HCT116 (cell line): ENCODE results near the gene B3GNT2. TPM values are rescaled to one million over a fixed set of nuclear protein-coding genes. Genes with fewer than 3 reads are reported as not detected.

Experiments used
- ATAC-seq: fragments of 200-7000 bp; cut with Tn5 transposase; 2 replicates; pipeline ENCODE4 v1.9.1; 2020; ENCODE audit warnings: mild to moderate bottlenecking, moderate library complexity
- BruUV-seq: library from RNA; stranded (reverse); fragments of 400-500 nt; replicated peaks from 2 replicates; lab custom pipeline; 2021; lab: Mats Ljungman, UMichigan
- CTCF ChIA-PET: fragments of 300-600 bp; sonication (Branson Sonifier 250); formaldehyde crosslinking; loops from one replicate; lab custom pipeline; 2021; ENCODE audit warnings: antibody characterized with exemption; lab: Charles Lee
- POLR2A ChIA-PET: fragments of 300-600, 350-600 bp; sonication (Branson Sonifier 250); formaldehyde crosslinking; loops from one replicate; lab custom pipeline; 2021; ENCODE audit warnings: antibody characterized with exemption; lab: Charles Lee
- RAD21 ChIA-PET, 2 experiments: fragments of 300-600 bp; sonication (Branson Sonifier 250); formaldehyde crosslinking; loops; one replicate each; lab custom pipeline; 2023; ENCODE audit warnings: low total read pairs in 2 of 2; ENCODE audit not compliant: uncharacterized antibody in 2 of 2, unreplicated experiment in 2 of 2, low non-redundant PET in 1 of 2; lab: Charles Lee
- DNase-seq: peaks from one replicate; pipeline ENCODE4 v3.0.0-alpha.2; 2010; ENCODE audit warnings: low read depth, low spot score
- H2AFZ ChIP-seq: fragments of 200-600 bp; shearing (Covaris generic), sonication (generic); 2 replicates; pipeline ENCODE4 v1.6.1; 2017; ENCODE audit warnings: low read depth, mixed run types, mixed read lengths, antibody characterized with exemption, low read length; ENCODE audit not compliant: poor library complexity, severe bottlenecking
- H3K27ac ChIP-seq: 2 replicates; pipeline ENCODE4 v1.5.1; 2012; ENCODE audit warnings: low read depth, low read length
- H3K27me3 ChIP-seq: fragments of 200-600 bp; sonication (generic); 2 replicates; pipeline ENCODE4 v1.6.1; 2016; ENCODE audit warnings: mixed run types, low read length, mixed read lengths; ENCODE audit not compliant: insufficient read depth
- H3K36me3 ChIP-seq, 2 experiments: fragments of 200-500 bp in 1 of 2; fragments of 200-600 bp in 1 of 2; sonication (Bioruptor generic) in 1 of 2; sonication (generic) in 1 of 2; 2 replicates each; pipeline versions ENCODE4 v1.5.1 to v1.6.1; 2014 to 2016; ENCODE audit warnings: low read length in 2 of 2, inconsistent platforms in 1 of 2, mixed read lengths in 1 of 2, mixed run types in 1 of 2; ENCODE audit not compliant: insufficient read depth in 2 of 2, control insufficient read depth in 1 of 2
- H3K4me1 ChIP-seq, 2 experiments: fragments of 200-600 bp in 1 of 2; sonication (generic) in 1 of 2; 2 replicates each; pipeline versions ENCODE4 v1.5.1 to v1.6.1; 2012 to 2017; ENCODE audit warnings: low read length in 2 of 2, inconsistent platforms in 1 of 2, mild to moderate bottlenecking in 1 of 2, mixed read lengths in 1 of 2, mixed run types in 1 of 2, moderate library complexity in 1 of 2; ENCODE audit not compliant: insufficient read depth in 2 of 2, control insufficient read depth in 1 of 2
- H3K4me2 ChIP-seq: fragments of 200-600 bp; sonication (generic); 2 replicates; pipeline ENCODE4 v1.6.1; 2017; ENCODE audit warnings: mixed run types, low read length, mixed read lengths
- H3K4me3 ChIP-seq, 2 experiments: fragments of 200-600 bp in 1 of 2; sonication (generic) in 1 of 2; replicated peaks in 1 of 2; 2 replicates each; pipeline ENCODE4 v1.5.1; 2011 to 2016; ENCODE audit warnings: low read length in 2 of 2, control low read depth in 1 of 2, low read depth in 1 of 2, mild to moderate bottlenecking in 1 of 2, mixed read lengths in 1 of 2, mixed run types in 1 of 2
- H3K79me2 ChIP-seq: fragments of 200-600 bp; sonication (generic); 2 replicates; pipeline ENCODE4 v1.6.1; 2017; ENCODE audit warnings: mild to moderate bottlenecking, mixed run types, low read length, moderate library complexity, mixed read lengths; ENCODE audit not compliant: insufficient read depth
- H3K9ac ChIP-seq: fragments of 200-600 bp; sonication (generic); 2 replicates; pipeline ENCODE4 v1.6.1; 2016; ENCODE audit warnings: low read length, mixed read lengths
- H3K9me2 ChIP-seq: fragments of 200-600 bp; sonication (generic), shearing (Covaris generic); 2 replicates; pipeline ENCODE4 v1.6.1; 2017; ENCODE audit warnings: mixed run types, mild to moderate bottlenecking, moderate library complexity; ENCODE audit not compliant: insufficient read depth
- H3K9me3 ChIP-seq, 2 experiments: fragments of 200-500 bp in 1 of 2; fragments of 200-600 bp in 1 of 2; sonication (Bioruptor generic) in 1 of 2; sonication (generic) in 1 of 2; 2 replicates each; pipeline ENCODE4 v1.6.1; 2014 to 2017; ENCODE audit warnings: low read length in 2 of 2, mixed read lengths in 2 of 2, inconsistent platforms in 1 of 2, low read depth in 1 of 2, mild to moderate bottlenecking in 1 of 2, mixed run types in 1 of 2, moderate library complexity in 1 of 2; ENCODE audit not compliant: control insufficient read depth in 1 of 2, insufficient read depth in 1 of 2
- H4K20me1 ChIP-seq: fragments of 200-600 bp; sonication (generic), shearing (Covaris generic); 2 replicates; pipeline ENCODE4 v1.6.1; 2017; ENCODE audit warnings: mixed run types, mild to moderate bottlenecking, moderate library complexity; ENCODE audit not compliant: insufficient read depth
- CBX3 ChIP-seq: IDR thresholded peaks from 2 replicates; pipeline ENCODE4 v1.6.1; 2012; ENCODE audit warnings: low read depth
- EGR1 ChIP-seq: IDR thresholded peaks from 2 replicates; pipeline ENCODE4 v1.6.1; 2012; ENCODE audit warnings: low read depth
- ELF1 ChIP-seq: IDR thresholded peaks from 2 replicates; pipeline ENCODE4 v1.6.1; 2012; ENCODE audit warnings: low read depth, borderline replicate concordance
- EZH2 ChIP-seq: fragments of 200-600 bp; sonication (generic); IDR thresholded peaks from 2 replicates; pipeline ENCODE4 v1.6.1; 2017; ENCODE audit warnings: antibody characterized with exemption, mixed run types
- EZH2phosphoT487 ChIP-seq: fragments of 200-600 bp; IDR thresholded peaks from 2 replicates; pipeline ENCODE4 v1.6.1; 2018; ENCODE audit warnings: antibody characterized with exemption, borderline replicate concordance
- FOSL1 ChIP-seq: IDR thresholded peaks from 2 replicates; pipeline ENCODE4 v1.6.1; 2012; ENCODE audit warnings: low read depth
- JUND ChIP-seq: IDR thresholded peaks from 2 replicates; pipeline ENCODE4 v1.6.1; 2012
- POLR2A ChIP-seq: IDR thresholded peaks from 2 replicates; pipeline ENCODE4 v1.7.0; 2011; ENCODE audit warnings: borderline replicate concordance; ENCODE audit not compliant: insufficient read depth, insufficient read length; ENCODE audit errors: extremely low read depth
- POLR2AphosphoS5 ChIP-seq: IDR thresholded peaks from 2 replicates; pipeline ENCODE4 v1.6.1; 2011; ENCODE audit warnings: mild to moderate bottlenecking, low read depth, low read length, moderate library complexity
- RAD21 ChIP-seq: IDR thresholded peaks from 2 replicates; pipeline ENCODE4 v1.6.1; 2012; ENCODE audit warnings: low read depth, mild to moderate bottlenecking
- SP1 ChIP-seq: IDR thresholded peaks from 2 replicates; pipeline ENCODE4 v1.6.1; 2012; ENCODE audit warnings: low read depth
- TCF7L2 ChIP-seq: IDR thresholded peaks from 2 replicates; pipeline ENCODE4 v1.7.0; 2011; ENCODE audit warnings: borderline replicate concordance, inconsistent platforms; ENCODE audit not compliant: insufficient read depth, insufficient read length; ENCODE audit errors: extremely low read depth
- YY1 ChIP-seq: IDR thresholded peaks from 2 replicates; pipeline ENCODE4 v1.6.1; 2011; ENCODE audit warnings: low read length, low read depth, moderate library complexity, mild to moderate bottlenecking; ENCODE audit not compliant: insufficient replicate concordance; ENCODE audit errors: extremely low read depth
- ZFX ChIP-seq: fragments of 450-650 bp; IDR thresholded peaks from 2 replicates; pipeline ENCODE4 v1.6.1; 2017
- ZNF274 ChIP-seq: fragments of 200-500 bp; sonication (Bioruptor generic); IDR thresholded peaks from 2 replicates; pipeline ENCODE4 v1.6.1; 2014; ENCODE audit warnings: mild to moderate bottlenecking, low read depth, low read length, inconsistent platforms
- intact Hi-C: fragments of 100-400 bp; cut with micrococcal nuclease; formaldehyde crosslinking; loops from 2 replicates; pipeline ENCODE4 v1.10.0; 2022
- total RNA-seq: library from RNA; stranded (reverse); gene quantifications from one replicate; pipeline ENCODE4 v1.2.1, GENCODE V29; 2021; ENCODE audit not compliant: unreplicated experiment
- TF ChIP-seq, protein P1 (sequence below): IDR thresholded peaks from 2 replicates; pipeline ENCODE4 v1.6.1; 2012
- TF ChIP-seq, protein P2 (sequence below): IDR thresholded peaks from 2 replicates; pipeline ENCODE4 v1.6.1; 2012; ENCODE audit warnings: low read depth
- TF ChIP-seq, protein P3 (sequence below): IDR thresholded peaks from 2 replicates; pipeline ENCODE4 v1.6.1; 2012
- TF ChIP-seq, protein P4 (sequence below), 3 experiments: fragments of 200-600 bp in 1 of 3; sonication (generic) in 1 of 3; IDR thresholded peaks in 2 of 3; conservative IDR thresholded peaks in 1 of 3; 2 replicates each; pipeline ENCODE4 v1.5.1; 2012 to 2017; ENCODE audit warnings: low read depth in 2 of 3, low read length in 2 of 3, antibody characterized with exemption in 1 of 3, borderline replicate concordance in 1 of 3, control low read depth in 1 of 3, mild to moderate bottlenecking in 1 of 3, mixed read lengths in 1 of 3, mixed run types in 1 of 3, moderate library complexity in 1 of 3; ENCODE audit not compliant: insufficient read depth in 1 of 3
- TF ChIP-seq, protein P5 (sequence below): IDR thresholded peaks from 2 replicates; pipeline ENCODE4 v1.6.1; 2011; ENCODE audit warnings: mild to moderate bottlenecking, low read length, moderate library complexity; ENCODE audit not compliant: insufficient replicate concordance; ENCODE audit errors: extremely low read depth

Gene B3GNT2
- total RNA-seq, 1 experiment from 2014 or later, result 21.5 TPM

DNA sequence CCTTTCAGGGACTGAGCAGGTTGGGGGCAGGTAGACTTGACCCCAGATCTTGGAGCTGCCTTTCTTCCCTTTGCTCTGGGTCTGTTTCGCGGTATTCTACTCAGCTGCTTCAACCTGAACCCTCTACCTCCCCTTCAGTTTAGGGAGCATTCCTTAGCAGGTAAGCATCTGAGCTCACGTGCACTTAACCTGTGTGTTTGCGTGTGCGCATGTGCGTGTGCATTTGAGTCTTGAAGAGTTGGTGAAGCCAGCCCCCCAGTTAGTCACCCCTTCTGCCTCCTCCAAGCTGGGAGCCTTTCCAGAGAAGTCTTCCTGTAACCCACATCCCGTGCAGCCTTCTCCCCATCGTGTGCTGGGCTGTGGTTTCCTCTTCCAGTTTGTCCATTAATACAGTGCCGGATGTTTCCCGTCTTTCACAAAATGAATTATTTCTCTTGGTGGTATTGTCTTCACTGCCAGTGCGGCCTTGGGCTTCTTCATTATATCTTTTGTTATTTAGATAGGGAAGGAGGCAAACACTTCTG lies 33.2 kb downstream of the B3GNT2 start:
- H3K9me2 ChIP-seq, result no peaks in the 10 kb centered on the region
- peaks cover 0 to 10% of the 10 kb centered on the region in 2 experiments; a peak in 2 of 4 replicates for H3K4me1 ChIP-seq
- ChIA-PET CTCF (no interaction called here), POLR2A (no interaction called here), RAD21 (no interaction called here)
- no peak for DNase-seq
- no peak overlapping the region for H3K9ac ChIP-seq
- no peak overlapping the region for H3K27ac ChIP-seq
- no peak overlapping the region for H3K4me2 ChIP-seq
- H3K79me2 ChIP-seq, result peaks cover under 1% of the 10 kb centered on the region; the same call in 1 of the 2 replicates
- H2AFZ ChIP-seq, result no peak overlapping the region
- no TSS peak for BruUV-seq
- H4K20me1 ChIP-seq, result no peaks in the 10 kb centered on the region
- TF ChIP-seq ELF1, result no peak
- no peak for TF ChIP-seq EZH2
- TF ChIP-seq, protein P1, sequence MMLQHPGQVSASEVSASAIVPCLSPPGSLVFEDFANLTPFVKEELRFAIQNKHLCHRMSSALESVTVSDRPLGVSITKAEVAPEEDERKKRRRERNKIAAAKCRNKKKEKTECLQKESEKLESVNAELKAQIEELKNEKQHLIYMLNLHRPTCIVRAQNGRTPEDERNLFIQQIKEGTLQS, result no peak
- TF ChIP-seq JUND, result no peak
- no peak for TF ChIP-seq FOSL1
- TF ChIP-seq POLR2A, result no peak
- TF ChIP-seq YY1, result no peak
- TF ChIP-seq, protein P2, sequence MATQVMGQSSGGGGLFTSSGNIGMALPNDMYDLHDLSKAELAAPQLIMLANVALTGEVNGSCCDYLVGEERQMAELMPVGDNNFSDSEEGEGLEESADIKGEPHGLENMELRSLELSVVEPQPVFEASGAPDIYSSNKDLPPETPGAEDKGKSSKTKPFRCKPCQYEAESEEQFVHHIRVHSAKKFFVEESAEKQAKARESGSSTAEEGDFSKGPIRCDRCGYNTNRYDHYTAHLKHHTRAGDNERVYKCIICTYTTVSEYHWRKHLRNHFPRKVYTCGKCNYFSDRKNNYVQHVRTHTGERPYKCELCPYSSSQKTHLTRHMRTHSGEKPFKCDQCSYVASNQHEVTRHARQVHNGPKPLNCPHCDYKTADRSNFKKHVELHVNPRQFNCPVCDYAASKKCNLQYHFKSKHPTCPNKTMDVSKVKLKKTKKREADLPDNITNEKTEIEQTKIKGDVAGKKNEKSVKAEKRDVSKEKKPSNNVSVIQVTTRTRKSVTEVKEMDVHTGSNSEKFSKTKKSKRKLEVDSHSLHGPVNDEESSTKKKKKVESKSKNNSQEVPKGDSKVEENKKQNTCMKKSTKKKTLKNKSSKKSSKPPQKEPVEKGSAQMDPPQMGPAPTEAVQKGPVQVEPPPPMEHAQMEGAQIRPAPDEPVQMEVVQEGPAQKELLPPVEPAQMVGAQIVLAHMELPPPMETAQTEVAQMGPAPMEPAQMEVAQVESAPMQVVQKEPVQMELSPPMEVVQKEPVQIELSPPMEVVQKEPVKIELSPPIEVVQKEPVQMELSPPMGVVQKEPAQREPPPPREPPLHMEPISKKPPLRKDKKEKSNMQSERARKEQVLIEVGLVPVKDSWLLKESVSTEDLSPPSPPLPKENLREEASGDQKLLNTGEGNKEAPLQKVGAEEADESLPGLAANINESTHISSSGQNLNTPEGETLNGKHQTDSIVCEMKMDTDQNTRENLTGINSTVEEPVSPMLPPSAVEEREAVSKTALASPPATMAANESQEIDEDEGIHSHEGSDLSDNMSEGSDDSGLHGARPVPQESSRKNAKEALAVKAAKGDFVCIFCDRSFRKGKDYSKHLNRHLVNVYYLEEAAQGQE, result no peak
- no peak for TF ChIP-seq EGR1
- no peak for TF ChIP-seq ZFX
- TF ChIP-seq, protein P3, sequence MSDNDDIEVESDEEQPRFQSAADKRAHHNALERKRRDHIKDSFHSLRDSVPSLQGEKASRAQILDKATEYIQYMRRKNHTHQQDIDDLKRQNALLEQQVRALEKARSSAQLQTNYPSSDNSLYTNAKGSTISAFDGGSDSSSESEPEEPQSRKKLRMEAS, result no peak
- TF ChIP-seq POLR2AphosphoS5, result no peak
- no peak for TF ChIP-seq SP1
- TF ChIP-seq ZNF274, result no peak
- no peak for TF ChIP-seq EZH2phosphoT487
- no peak for TF ChIP-seq RAD21
- no peak for TF ChIP-seq CBX3
- TF ChIP-seq, protein P4, sequence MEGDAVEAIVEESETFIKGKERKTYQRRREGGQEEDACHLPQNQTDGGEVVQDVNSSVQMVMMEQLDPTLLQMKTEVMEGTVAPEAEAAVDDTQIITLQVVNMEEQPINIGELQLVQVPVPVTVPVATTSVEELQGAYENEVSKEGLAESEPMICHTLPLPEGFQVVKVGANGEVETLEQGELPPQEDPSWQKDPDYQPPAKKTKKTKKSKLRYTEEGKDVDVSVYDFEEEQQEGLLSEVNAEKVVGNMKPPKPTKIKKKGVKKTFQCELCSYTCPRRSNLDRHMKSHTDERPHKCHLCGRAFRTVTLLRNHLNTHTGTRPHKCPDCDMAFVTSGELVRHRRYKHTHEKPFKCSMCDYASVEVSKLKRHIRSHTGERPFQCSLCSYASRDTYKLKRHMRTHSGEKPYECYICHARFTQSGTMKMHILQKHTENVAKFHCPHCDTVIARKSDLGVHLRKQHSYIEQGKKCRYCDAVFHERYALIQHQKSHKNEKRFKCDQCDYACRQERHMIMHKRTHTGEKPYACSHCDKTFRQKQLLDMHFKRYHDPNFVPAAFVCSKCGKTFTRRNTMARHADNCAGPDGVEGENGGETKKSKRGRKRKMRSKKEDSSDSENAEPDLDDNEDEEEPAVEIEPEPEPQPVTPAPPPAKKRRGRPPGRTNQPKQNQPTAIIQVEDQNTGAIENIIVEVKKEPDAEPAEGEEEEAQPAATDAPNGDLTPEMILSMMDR (IDR thresholded peaks at IDR 0.05 in 2 of 3, conservative IDR thresholded peaks at IDR 0.05 in 1 of 3; ENCODE audit: borderline replicate concordance in 1 of 3, insufficient read depth in 1 of 3, low read depth in 2 of 3, low read length in 2 of 3), result no peak
- TF ChIP-seq, protein P5, sequence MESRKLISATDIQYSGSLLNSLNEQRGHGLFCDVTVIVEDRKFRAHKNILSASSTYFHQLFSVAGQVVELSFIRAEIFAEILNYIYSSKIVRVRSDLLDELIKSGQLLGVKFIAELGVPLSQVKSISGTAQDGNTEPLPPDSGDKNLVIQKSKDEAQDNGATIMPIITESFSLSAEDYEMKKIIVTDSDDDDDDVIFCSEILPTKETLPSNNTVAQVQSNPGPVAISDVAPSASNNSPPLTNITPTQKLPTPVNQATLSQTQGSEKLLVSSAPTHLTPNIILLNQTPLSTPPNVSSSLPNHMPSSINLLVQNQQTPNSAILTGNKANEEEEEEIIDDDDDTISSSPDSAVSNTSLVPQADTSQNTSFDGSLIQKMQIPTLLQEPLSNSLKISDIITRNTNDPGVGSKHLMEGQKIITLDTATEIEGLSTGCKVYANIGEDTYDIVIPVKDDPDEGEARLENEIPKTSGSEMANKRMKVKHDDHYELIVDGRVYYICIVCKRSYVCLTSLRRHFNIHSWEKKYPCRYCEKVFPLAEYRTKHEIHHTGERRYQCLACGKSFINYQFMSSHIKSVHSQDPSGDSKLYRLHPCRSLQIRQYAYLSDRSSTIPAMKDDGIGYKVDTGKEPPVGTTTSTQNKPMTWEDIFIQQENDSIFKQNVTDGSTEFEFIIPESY, result no peak
- no peak for TF ChIP-seq TCF7L2
- H3K36me3 ChIP-seq, result peaks cover 0 to 8% of the 10 kb centered on the region in 2 experiments; a peak in 1 of 4 replicates
- intact Hi-C loops, result no loop called here
- no peak overlapping the region for H3K4me3 ChIP-seq
- no peak for ATAC-seq
- H3K9me3 ChIP-seq, result no peaks in the 10 kb centered on the region
- no peaks in the 10 kb centered on the region for H3K27me3 ChIP-seq
